ENCODE results near the gene PPM1A.

Gene PPM1A

GRCh38 chr14:60304509-60304908, 55.5 kb downstream of the PPM1A start:
- TF ChIP-seq ZNF341 (tag by site-specific recombination; IDR thresholded peaks at IDR 0.05; ENCODE audit: low read depth) (no peak), SP2 (tag by site-specific recombination; IDR thresholded peaks at IDR 0.05) (no peak), ZNF394 (tag by site-specific recombination; IDR thresholded peaks at IDR 0.05; ENCODE audit: borderline replicate concordance) (no peak), ZNF596 (tag by site-specific recombination; IDR thresholded peaks at IDR 0.05) (no peak), ZNF629 (tag by site-specific recombination; IDR thresholded peaks at IDR 0.05) (no peak), YY2 (tag by site-specific recombination; IDR thresholded peaks at IDR 0.05) (no peak), BCL6B (tag by site-specific recombination; IDR thresholded peaks at IDR 0.05) (no peak), ZNF214 (tag by site-specific recombination; IDR thresholded peaks at IDR 0.05; ENCODE audit: borderline replicate concordance) (no peak), ZNF488 (tag by site-specific recombination; IDR thresholded peaks at IDR 0.05) (no peak), ZSCAN18 (tag by site-specific recombination; IDR thresholded peaks at IDR 0.05) (no peak), ZNF792 (tag by site-specific recombination; IDR thresholded peaks at IDR 0.05) (no peak), ZBTB1 (tag by site-specific recombination; IDR thresholded peaks at IDR 0.05) (no peak)

GRCh38 chr14:60309867-60310552, 61.0 kb downstream of the PPM1A start:
- ChIA-PET CTCF (interaction anchor here (0.5 to 2.2 kb wide), 7 partner anchors 9 to 1007 kb away, joined by 3 to 10 read pairs (median 3); no protein-coding TSS in a partner anchor), POLR2A (no interaction called here)
- peak; percentile 68 for TF ChIP-seq KLF9 (tag by site-specific recombination; IDR thresholded peaks at IDR 0.05; ENCODE audit: low read depth)
- no peak for TF ChIP-seq ZBTB21 (tag by site-specific recombination; IDR thresholded peaks at IDR 0.05)
- TF ChIP-seq, protein P1, sequence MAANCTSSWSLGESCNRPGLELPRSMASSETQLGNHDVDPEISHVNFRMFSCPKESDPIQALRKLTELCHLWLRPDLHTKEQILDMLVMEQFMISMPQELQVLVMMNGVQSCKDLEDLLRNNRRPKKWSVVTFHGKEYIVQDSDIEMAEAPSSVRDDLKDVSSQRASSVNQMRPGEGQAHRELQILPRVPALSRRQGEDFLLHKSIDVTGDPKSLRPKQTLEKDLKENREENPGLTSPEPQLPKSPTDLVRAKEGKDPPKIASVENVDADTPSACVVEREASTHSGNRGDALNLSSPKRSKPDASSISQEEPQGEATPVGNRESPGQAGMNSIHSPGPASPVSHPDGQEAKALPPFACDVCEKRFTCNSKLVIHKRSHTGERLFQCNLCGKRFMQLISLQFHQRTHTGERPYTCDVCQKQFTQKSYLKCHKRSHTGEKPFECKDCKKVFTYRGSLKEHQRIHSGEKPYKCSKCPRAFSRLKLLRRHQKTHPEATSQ (tag by site-specific recombination; IDR thresholded peaks at IDR 0.05), result no peak
- no peak for TF ChIP-seq RBAK (tag by site-specific recombination; IDR thresholded peaks at IDR 0.05)
- TF ChIP-seq SP2 (tag by site-specific recombination; IDR thresholded peaks at IDR 0.05), result peak; percentile 22; the same call in 1 of the 2 replicates
- peak; percentile 47; the same call in 1 of the 2 replicates for TF ChIP-seq KLF10 (tag by site-specific recombination; IDR thresholded peaks at IDR 0.05)
- TF ChIP-seq SCRT1 (tag by site-specific recombination; IDR thresholded peaks at IDR 0.05; ENCODE audit: borderline replicate concordance), result no peak
- TF ChIP-seq ZBTB17 (tag by site-specific recombination; IDR thresholded peaks at IDR 0.05), result peak; percentile 41; the same call in 1 of the 2 replicates
- peak; percentile 77 for TF ChIP-seq MYNN (tag by site-specific recombination; IDR thresholded peaks at IDR 0.05; ENCODE audit: borderline replicate concordance)
- TF ChIP-seq, protein P2, sequence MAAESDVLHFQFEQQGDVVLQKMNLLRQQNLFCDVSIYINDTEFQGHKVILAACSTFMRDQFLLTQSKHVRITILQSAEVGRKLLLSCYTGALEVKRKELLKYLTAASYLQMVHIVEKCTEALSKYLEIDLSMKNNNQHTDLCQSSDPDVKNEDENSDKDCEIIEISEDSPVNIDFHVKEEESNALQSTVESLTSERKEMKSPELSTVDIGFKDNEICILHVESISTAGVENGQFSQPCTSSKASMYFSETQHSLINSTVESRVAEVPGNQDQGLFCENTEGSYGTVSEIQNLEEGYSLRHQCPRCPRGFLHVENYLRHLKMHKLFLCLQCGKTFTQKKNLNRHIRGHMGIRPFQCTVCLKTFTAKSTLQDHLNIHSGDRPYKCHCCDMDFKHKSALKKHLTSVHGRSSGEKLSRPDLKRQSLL (tag by site-specific recombination; IDR thresholded peaks at IDR 0.05), result no peak
- TF ChIP-seq, protein P3, sequence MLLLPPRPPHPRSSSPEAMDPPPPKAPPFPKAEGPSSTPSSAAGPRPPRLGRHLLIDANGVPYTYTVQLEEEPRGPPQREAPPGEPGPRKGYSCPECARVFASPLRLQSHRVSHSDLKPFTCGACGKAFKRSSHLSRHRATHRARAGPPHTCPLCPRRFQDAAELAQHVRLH (tag by site-specific recombination; IDR thresholded peaks at IDR 0.05), result no peak
- no peak for TF ChIP-seq ZNF585B (tag by site-specific recombination; IDR thresholded peaks at IDR 0.05)
- TF ChIP-seq ZNF341 (tag by site-specific recombination; IDR thresholded peaks at IDR 0.05; ENCODE audit: low read depth), result 0 out of 2 replicates have a peak, but pooled peaks have one; percentile 13
- TF ChIP-seq ZNF266 (tag by site-specific recombination; IDR thresholded peaks at IDR 0.05; ENCODE audit: low read depth), result no peak
- no peak for TF ChIP-seq ZNF24 (tag by site-specific recombination; IDR thresholded peaks at IDR 0.05)
- TF ChIP-seq TRIM28 (IDR thresholded peaks at IDR 0.05; ENCODE audit: borderline replicate concordance, low read length), result peak; percentile 16; the same call in 1 of the 2 replicates
- TF ChIP-seq ZNF394 (tag by site-specific recombination; IDR thresholded peaks at IDR 0.05; ENCODE audit: borderline replicate concordance), result peak; percentile 91
- H3K27ac ChIP-seq (ENCODE audit: extremely low read depth, low read depth, low read length), result no peak overlapping the region
- peaks cover 10% of the 10 kb centered on the region; the same call in 1 of the 2 replicates for H3K4me1 ChIP-seq (ENCODE audit: control insufficient read depth, insufficient read depth, low read length)
- no peaks in the 10 kb centered on the region for H3K9me3 ChIP-seq (ENCODE audit: control insufficient read depth, insufficient read depth, low read depth, low read length)
- no peaks in the 10 kb centered on the region for H3K36me3 ChIP-seq (ENCODE audit: control insufficient read depth in 2 of 2, insufficient read depth in 1 of 2, low read length in 2 of 2)
- H3K4me3 ChIP-seq (ENCODE audit: low read depth, low read length), result no peak overlapping the region

More at GRCh38 chr14:60304509-60304908, 55.5 kb downstream of the PPM1A start:
- ChIA-PET POLR2A (no interaction called here), CTCF (interaction anchor here (0.7 to 0.9 kb wide), 2 partner anchors 13 to 39 kb away, joined by 3 read pairs; no protein-coding TSS in a partner anchor)
- Histone ChIP-seq H3K27ac (ENCODE audit: extremely low read depth, low read depth, low read length) (no peak overlapping the region), H3K36me3 (ENCODE audit: control insufficient read depth in 2 of 2, insufficient read depth in 1 of 2, low read length in 2 of 2) (no peaks in the 10 kb centered on the region), H3K4me3 (ENCODE audit: low read depth, low read length) (no peak overlapping the region), H3K4me1 (ENCODE audit: control insufficient read depth, insufficient read depth, low read length) (no peaks in the 10 kb centered on the region), H3K9me3 (ENCODE audit: control insufficient read depth, insufficient read depth, low read depth, low read length) (no peaks in the 10 kb centered on the region)

Data from HEK293 (cell line).